Measurements from ENCODE around the gene ADGRB3.

- TF ChIP-seq EGR1 (IDR thresholded peaks at IDR 0.05) (no peak), NFIC (IDR thresholded peaks at IDR 0.05) (no peak), TCF12 (IDR thresholded peaks at IDR 0.05; ENCODE audit: low read depth) (no peak), RAD21 (IDR thresholded peaks at IDR 0.05; ENCODE audit: low read depth) (no peak), FOXM1 (IDR thresholded peaks at IDR 0.05; ENCODE audit: borderline replicate concordance, low read depth) (no peak), CEBPB (IDR thresholded peaks at IDR 0.05) (no peak), TAF1 (IDR thresholded peaks at IDR 0.05; ENCODE audit: low read depth) (no peak), EP300 (IDR thresholded peaks at IDR 0.05; ENCODE audit: borderline replicate concordance) (no peak), TEAD4 (IDR thresholded peaks at IDR 0.05) (no peak), CREB1 (IDR thresholded peaks at IDR 0.05; ENCODE audit: low read depth) (no peak)
- TF ChIP-seq, protein P1, sequence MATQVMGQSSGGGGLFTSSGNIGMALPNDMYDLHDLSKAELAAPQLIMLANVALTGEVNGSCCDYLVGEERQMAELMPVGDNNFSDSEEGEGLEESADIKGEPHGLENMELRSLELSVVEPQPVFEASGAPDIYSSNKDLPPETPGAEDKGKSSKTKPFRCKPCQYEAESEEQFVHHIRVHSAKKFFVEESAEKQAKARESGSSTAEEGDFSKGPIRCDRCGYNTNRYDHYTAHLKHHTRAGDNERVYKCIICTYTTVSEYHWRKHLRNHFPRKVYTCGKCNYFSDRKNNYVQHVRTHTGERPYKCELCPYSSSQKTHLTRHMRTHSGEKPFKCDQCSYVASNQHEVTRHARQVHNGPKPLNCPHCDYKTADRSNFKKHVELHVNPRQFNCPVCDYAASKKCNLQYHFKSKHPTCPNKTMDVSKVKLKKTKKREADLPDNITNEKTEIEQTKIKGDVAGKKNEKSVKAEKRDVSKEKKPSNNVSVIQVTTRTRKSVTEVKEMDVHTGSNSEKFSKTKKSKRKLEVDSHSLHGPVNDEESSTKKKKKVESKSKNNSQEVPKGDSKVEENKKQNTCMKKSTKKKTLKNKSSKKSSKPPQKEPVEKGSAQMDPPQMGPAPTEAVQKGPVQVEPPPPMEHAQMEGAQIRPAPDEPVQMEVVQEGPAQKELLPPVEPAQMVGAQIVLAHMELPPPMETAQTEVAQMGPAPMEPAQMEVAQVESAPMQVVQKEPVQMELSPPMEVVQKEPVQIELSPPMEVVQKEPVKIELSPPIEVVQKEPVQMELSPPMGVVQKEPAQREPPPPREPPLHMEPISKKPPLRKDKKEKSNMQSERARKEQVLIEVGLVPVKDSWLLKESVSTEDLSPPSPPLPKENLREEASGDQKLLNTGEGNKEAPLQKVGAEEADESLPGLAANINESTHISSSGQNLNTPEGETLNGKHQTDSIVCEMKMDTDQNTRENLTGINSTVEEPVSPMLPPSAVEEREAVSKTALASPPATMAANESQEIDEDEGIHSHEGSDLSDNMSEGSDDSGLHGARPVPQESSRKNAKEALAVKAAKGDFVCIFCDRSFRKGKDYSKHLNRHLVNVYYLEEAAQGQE (IDR thresholded peaks at IDR 0.05; ENCODE audit: low read depth): no peak
Measured at GRCh38 chr6:69102416-69102815, 467.3 kb downstream of the ADGRB3 start.

All from Ishikawa (cell line).